MM.1S (cell line): ENCODE measurements around the gene DDX5.
"Not testable (repeated sequence)": the region's sequence is repeated elsewhere in the genome, so short reads cannot be mapped to it uniquely, and the experiment has no call there.

Experiments
- DNase-seq: peaks from one replicate; pipeline ENCODE4 v3.0.0-alpha.2; 2015
- H2AFZ ChIP-seq: fragments of 300-600 bp; sonication (generic); 2 replicates; pipeline ENCODE4 v1.6.0; 2016; ENCODE audit warnings: antibody characterized with exemption, low read length
- H3F3A ChIP-seq: fragments of 300-600 bp; sonication (generic); 2 replicates; pipeline ENCODE4 v1.6.1; 2016; ENCODE audit warnings: mild to moderate bottlenecking, antibody characterized with exemption, low read length, moderate library complexity, mixed read lengths; ENCODE audit not compliant: insufficient read depth
- H3K27ac ChIP-seq: fragments of 300-600 bp; sonication (generic); 2 replicates; pipeline ENCODE4 v1.5.1; 2016; ENCODE audit warnings: mild to moderate bottlenecking, low read length
- H3K27me3 ChIP-seq: fragments of 300-600 bp; sonication (generic); replicated peaks from 2 replicates; pipeline ENCODE4 v1.6.0; 2016; ENCODE audit warnings: low read length; ENCODE audit not compliant: insufficient read depth
- H3K36me3 ChIP-seq: fragments of 300-600 bp; sonication (generic); replicated peaks from 2 replicates; pipeline ENCODE4 v1.6.1; 2016; ENCODE audit warnings: mild to moderate bottlenecking, low read length, mixed read lengths; ENCODE audit not compliant: insufficient read depth
- H3K4me1 ChIP-seq: fragments of 300-600 bp; sonication (generic); 2 replicates; pipeline ENCODE4 v1.6.1; 2016; ENCODE audit warnings: low read length, mixed read lengths
- H3K4me2 ChIP-seq: fragments of 300-600 bp; sonication (generic); 2 replicates; pipeline ENCODE4 v1.6.0; 2016; ENCODE audit warnings: low read depth, low read length
- H3K4me3 ChIP-seq: fragments of 300-600 bp; sonication (generic); 2 replicates; pipeline ENCODE4 v1.5.1; 2016; ENCODE audit warnings: low read length, mixed read lengths
- H3K79me2 ChIP-seq: fragments of 300-600 bp; sonication (generic); 2 replicates; pipeline ENCODE4 v1.6.1; 2016; ENCODE audit warnings: mixed run types, low read length, mixed read lengths
- H3K9ac ChIP-seq: fragments of 300-600 bp; sonication (generic); 2 replicates; pipeline ENCODE4 v1.6.1; 2016; ENCODE audit warnings: low read length, mixed read lengths
- H3K9me2 ChIP-seq: fragments of 300-600 bp; sonication (generic); replicated peaks from 2 replicates; pipeline ENCODE4 v1.6.1; 2016; ENCODE audit warnings: mild to moderate bottlenecking, low read length, mixed read lengths; ENCODE audit not compliant: insufficient read depth
- H3K9me3 ChIP-seq: fragments of 300-600 bp; sonication (generic); replicated peaks from 2 replicates; pipeline ENCODE4 v1.6.1; 2016; ENCODE audit warnings: mild to moderate bottlenecking, low read length, mixed read lengths; ENCODE audit not compliant: insufficient read depth
- H4K20me1 ChIP-seq: fragments of 300-600 bp; sonication (generic); 2 replicates; pipeline ENCODE4 v1.6.1; 2016; ENCODE audit warnings: mild to moderate bottlenecking, low read length, moderate library complexity, mixed read lengths; ENCODE audit not compliant: insufficient read depth
- CTCF ChIP-seq: fragments of 300-600 bp; sonication (generic); IDR thresholded peaks from 2 replicates; pipeline ENCODE4 v1.5.1; 2016; ENCODE audit warnings: antibody characterized with exemption, low read length, mixed read lengths
- EZH2 ChIP-seq: fragments of 300-600 bp; sonication (generic); optimal IDR thresholded peaks from 2 replicates; pipeline ENCODE3; 2017; ENCODE audit warnings: low read depth, mild to moderate bottlenecking, antibody characterized with exemption, low read length, mixed read lengths
- EZH2phosphoT487 ChIP-seq: fragments of 300-600 bp; sonication (generic); IDR thresholded peaks from 2 replicates; pipeline ENCODE4 v1.6.1; 2018; ENCODE audit warnings: antibody characterized with exemption, low read length

Gene DDX5

GRCh38 chr17:64461788-64462187 lies 44.3 kb downstream of the DDX5 start:
- Histone ChIP-seq H3K4me1 (peaks cover 7% of the 10 kb centered on the region; the same call in 1 of the 2 replicates), H3K27me3 (no peaks in the 10 kb centered on the region), H3F3A (no peaks in the 10 kb centered on the region), H3K9ac (no peak overlapping the region), H3K9me3 (no peaks in the 10 kb centered on the region), H4K20me1 (no peaks in the 10 kb centered on the region), H3K79me2 (no peaks in the 10 kb centered on the region), H2AFZ (no peak overlapping the region), H3K4me3 (no peak overlapping the region), H3K9me2 (no peaks in the 10 kb centered on the region), H3K36me3 (no peaks in the 10 kb centered on the region), H3K4me2 (no peak overlapping the region), H3K27ac (no peak overlapping the region)
- DNase-seq: no peak
- no peak for TF ChIP-seq EZH2
- TF ChIP-seq EZH2phosphoT487: no peak
- TF ChIP-seq CTCF: no peak

GRCh38 chr17:64460955-64461354 lies 45.1 kb downstream of the DDX5 start:
- Histone ChIP-seq H3F3A (no peaks in the 10 kb centered on the region), H3K9me3 (no peaks in the 10 kb centered on the region), H3K4me1 (peaks cover 12% of the 10 kb centered on the region; the same call in 1 of the 2 replicates), H3K4me3 (no peak overlapping the region), H3K36me3 (no peaks in the 10 kb centered on the region), H4K20me1 (no peaks in the 10 kb centered on the region), H3K27me3 (no peaks in the 10 kb centered on the region), H3K9me2 (no peaks in the 10 kb centered on the region), H3K9ac (no peak overlapping the region), H3K4me2 (no peak overlapping the region), H3K27ac (no peak overlapping the region), H3K79me2 (no peaks in the 10 kb centered on the region), H2AFZ (no peak overlapping the region)
- TF ChIP-seq CTCF (no peak), EZH2 (no peak), EZH2phosphoT487 (no peak)
- DNase-seq: no peak

- not testable (repeated sequence) for H2AFZ ChIP-seq, H3F3A ChIP-seq, H3K27ac ChIP-seq, H3K9ac ChIP-seq, H3K36me3 ChIP-seq, H3K9me2 ChIP-seq, H3K79me2 ChIP-seq, H3K4me3 ChIP-seq, H4K20me1 ChIP-seq, H3K4me2 ChIP-seq, H3K9me3 ChIP-seq, DNase-seq, H3K27me3 ChIP-seq
- H3K4me1 ChIP-seq: peaks cover 12% of the 10 kb centered on the region; the same call in 1 of the 2 replicates
Observed at GRCh38 chr17:64459818-64460217, 46.3 kb downstream of the DDX5 start.

GRCh38 chr17:64459284-64459747 lies 46.8 kb downstream of the DDX5 start:
- no peaks in the 10 kb centered on the region for H3K79me2 ChIP-seq
- H3K4me3 ChIP-seq: no peak overlapping the region
- no peaks in the 10 kb centered on the region for H3K27me3 ChIP-seq
- H2AFZ ChIP-seq: no peak overlapping the region
- no peak for DNase-seq
- H3F3A ChIP-seq: no peaks in the 10 kb centered on the region
- no peaks in the 10 kb centered on the region for H4K20me1 ChIP-seq
- peaks cover 12% of the 10 kb centered on the region; the same call in 1 of the 2 replicates for H3K4me1 ChIP-seq
- H3K9me2 ChIP-seq: no peaks in the 10 kb centered on the region
- no peak overlapping the region for H3K4me2 ChIP-seq
- H3K9me3 ChIP-seq: no peaks in the 10 kb centered on the region
- no peak overlapping the region for H3K9ac ChIP-seq
- no peak overlapping the region for H3K27ac ChIP-seq
- TF ChIP-seq EZH2phosphoT487 (no peak), EZH2 (no peak), CTCF (no peak)
- no peaks in the 10 kb centered on the region for H3K36me3 ChIP-seq
